RPMI7951 (cell line): ENCODE measurements around the gene CSPG4. TPM values are rescaled to one million over a fixed set of nuclear protein-coding genes. Genes with fewer than 3 reads are reported as not detected.
A peak's percentile ranks its signal among the peaks of the same experiment; 100 is the strongest.
"Not testable (repeated sequence)": the region's sequence is repeated elsewhere in the genome, so short reads cannot be mapped to it uniquely, and the experiment has no call there.

ENCODE experiments used
- DNase-seq: peaks from one replicate; pipeline ENCODE4 v3.0.0-alpha.2; 2012; ENCODE audit warnings: low read depth
- total RNA-seq: library from RNA; depleted of rRNA; stranded (reverse); fragments of >200 nt; shearing (Covaris generic); gene quantifications from 2 replicates; pipeline ENCODE4 v1.2.3, GENCODE V29; 2014

CSPG4 gene
- total RNA-seq, 1 experiment from 2014 or later, result 31.4 TPM

GRCh38 chr15:75739791-75740190 lies 27.1 kb upstream of the CSPG4 start:
- DNase-seq, result no peak

GRCh38 chr15:75738647-75739325 lies 26.1 kb upstream of the CSPG4 start:
- DNase-seq, result peak; percentile 87

GRCh38 chr15:75738014-75738646 lies 25.5 kb upstream of the CSPG4 start:
- no peak for DNase-seq

- DNase-seq, result not testable (repeated sequence)
Measured at GRCh38 chr15:75737116-75738013, 24.7 kb upstream of the CSPG4 start.

GRCh38 chr15:75736256-75736655 lies 23.6 kb upstream of the CSPG4 start:
- no peak for DNase-seq

- not testable (repeated sequence) for DNase-seq
Measured at GRCh38 chr15:75734861-75735760, 22.5 kb upstream of the CSPG4 start.

- DNase-seq, result no peak
Measured at GRCh38 chr15:75733761-75734651, 21.4 kb upstream of the CSPG4 start.

- DNase-seq, result peak; percentile 62
Measured at GRCh38 chr15:75732809-75733451, 20.3 kb upstream of the CSPG4 start.

- DNase-seq, result no peak
Measured at GRCh38 chr15:75732177-75732808, 19.6 kb upstream of the CSPG4 start.

GRCh38 chr15:75731248-75732151 lies 18.9 kb upstream of the CSPG4 start:
- DNase-seq, result peak; percentile 31

- DNase-seq, result not testable (repeated sequence)
Measured at GRCh38 chr15:75730376-75731247, 18.0 kb upstream of the CSPG4 start.

GRCh38 chr15:75729326-75730069 lies 16.9 kb upstream of the CSPG4 start:
- no peak for DNase-seq

GRCh38 chr15:75727851-75728715 lies 15.4 kb upstream of the CSPG4 start:
- DNase-seq, result peak; percentile 45

- DNase-seq, result no peak
Measured at GRCh38 chr15:75727031-75727531, 14.4 kb upstream of the CSPG4 start.
